Neural cell (in vitro differentiated cells): ENCODE data around the gene RIMS1.

ENCODE experiments used
- CTCF ChIP-seq: fragments of 450-650 bp; IDR thresholded peaks from 2 replicates; pipeline ENCODE4 v1.5.1; 2014; ENCODE audit warnings: antibody characterized with exemption, mild to moderate bottlenecking, moderate library complexity; ENCODE audit not compliant: poor library complexity, severe bottlenecking
- EP300 ChIP-seq: fragments of 450-650 bp; conservative IDR thresholded peaks from 2 replicates; pipeline ENCODE4 v1.6.1; 2014; ENCODE audit warnings: antibody characterized with exemption, mild to moderate bottlenecking, moderate library complexity; ENCODE audit not compliant: poor library complexity, severe bottlenecking
- EZH2 ChIP-seq: fragments of 200-600, 300-800 bp; shearing (Covaris generic), sonication (generic); IDR thresholded peaks from 2 replicates; pipeline ENCODE4 v1.6.1; 2014; ENCODE audit warnings: antibody characterized with exemption, low read length, borderline replicate concordance, mild to moderate bottlenecking; ENCODE audit not compliant: insufficient read depth, poor library complexity, severe bottlenecking
- MXI1 ChIP-seq: fragments of 450-650 bp; conservative IDR thresholded peaks from 2 replicates; pipeline ENCODE4 v1.6.1; 2014; ENCODE audit warnings: antibody characterized with exemption, mild to moderate bottlenecking; ENCODE audit not compliant: poor library complexity, severe bottlenecking
- POLR2AphosphoS5 ChIP-seq: IDR thresholded peaks from 2 replicates; pipeline ENCODE4 v1.6.1; 2012
- RAD21 ChIP-seq: fragments of 450-650 bp; conservative IDR thresholded peaks from 2 replicates; pipeline ENCODE4 v1.6.1; 2014; ENCODE audit warnings: antibody characterized with exemption, mild to moderate bottlenecking, moderate library complexity
- SMC3 ChIP-seq: fragments of 450-650 bp; conservative IDR thresholded peaks from 2 replicates; pipeline ENCODE4 v1.6.1; 2014; ENCODE audit warnings: antibody characterized with exemption, mild to moderate bottlenecking, moderate library complexity; ENCODE audit not compliant: poor library complexity
- TAF1 ChIP-seq: IDR thresholded peaks from 2 replicates; pipeline ENCODE4 v1.6.1; 2012; ENCODE audit warnings: low read depth

- TF ChIP-seq RAD21 (no peak), SMC3 (no peak), CTCF (no peak), EZH2 (no peak), EP300 (no peak), TAF1 (no peak), MXI1 (no peak), POLR2AphosphoS5 (no peak)
Observed at GRCh38 chr6:72416744-72417465, 530.6 kb downstream of the RIMS1 start.
